GM19455 (cell line): ENCODE measurements around the gene CKM.
A peak's percentile ranks its signal among the peaks of the same experiment; 100 is the strongest.

Experiments
- ATAC-seq: cut with Tn5 transposase; IDR thresholded peaks from one replicate; pipeline ENCODE4 v1.9.1; 2021; ENCODE audit not compliant: unreplicated experiment

Gene CKM

DNA sequence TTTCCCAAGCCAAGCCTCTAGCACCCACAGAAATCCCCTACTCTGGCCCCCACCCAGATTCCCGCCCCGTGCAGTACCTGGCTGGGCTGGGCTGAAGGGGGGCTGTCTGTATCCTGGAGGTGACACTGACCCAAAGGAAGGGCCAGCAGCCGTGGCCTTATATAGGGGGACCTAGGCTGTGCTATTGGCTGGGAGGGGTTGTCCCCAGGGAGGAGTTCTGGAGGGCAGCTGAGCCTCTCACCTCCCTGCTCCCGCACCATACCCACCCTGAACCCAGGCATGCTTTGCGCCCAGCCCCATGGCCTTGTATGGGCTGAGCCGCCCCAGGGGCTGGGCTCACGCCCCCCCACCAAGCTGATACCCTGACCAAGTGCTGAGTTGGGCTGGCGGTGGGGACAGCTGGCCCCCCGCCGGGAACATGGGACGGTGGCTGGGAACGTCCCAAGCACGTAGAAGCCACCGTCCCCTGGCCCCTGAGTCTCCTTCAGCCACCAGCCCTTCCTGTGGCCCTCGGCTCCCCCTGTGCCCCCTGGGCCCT is at the start of gene CKM:
Gene CKM, minus strand, starts transcription at position 132 of the 538 bp plus-strand sequence. CDS start 3,162 bp downstream, outside the sequence.
- ATAC-seq: no peak

GRCh38 chr19:45370410-45371204 is 47.9 kb upstream of the CKM start, which contains the start of gene ERCC2:
Gene ERCC2 (minus strand): TSS chr19:45370573. CDS start chr19:45370540, 33 bp downstream.
- ATAC-seq: peak; percentile 93

- ATAC-seq: no peak
Observed at GRCh38 chr19:45368737-45369340, 46.2 kb upstream of the CKM start.

DNA sequence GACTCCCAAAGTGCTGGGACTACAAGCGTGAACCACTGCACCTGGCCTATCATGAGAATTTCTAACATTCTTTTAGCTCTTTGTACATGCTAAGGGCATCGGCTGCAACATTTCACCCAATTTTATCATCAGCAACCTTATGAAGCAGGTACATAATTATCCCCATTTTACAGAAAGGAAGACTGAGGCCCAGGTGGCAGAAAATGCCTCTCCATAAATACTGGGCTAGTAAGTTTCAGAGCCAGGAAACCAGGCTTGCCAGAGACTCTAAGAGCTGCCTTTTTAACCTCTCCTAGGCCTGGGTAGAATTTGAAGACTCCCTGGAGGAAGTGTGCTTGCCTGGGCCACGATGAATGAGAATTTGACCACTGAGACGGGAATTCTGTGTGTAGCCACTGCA is 45.5 kb upstream of the CKM start:
- ATAC-seq: no peak

DNA sequence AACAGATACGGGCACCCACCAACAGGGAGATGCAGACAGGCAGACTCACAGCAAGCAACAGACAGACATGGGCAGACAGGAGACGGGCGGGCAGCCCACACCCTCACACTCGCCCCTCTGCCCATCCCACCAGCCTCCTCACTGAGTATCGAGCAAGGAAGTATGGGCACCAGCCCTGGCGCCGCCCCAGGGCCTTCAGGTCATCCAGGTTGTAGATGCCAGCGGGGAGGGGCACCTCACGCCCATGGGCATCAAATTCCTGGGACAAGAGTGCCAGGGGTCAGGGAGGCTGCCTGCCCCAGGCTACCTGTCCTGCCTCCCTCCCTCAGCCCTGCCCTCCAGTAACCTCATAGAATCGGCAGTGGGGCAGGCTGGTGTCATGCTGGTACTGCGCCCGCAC is 42.0 kb upstream of the CKM start:
- ATAC-seq: no peak

DNA sequence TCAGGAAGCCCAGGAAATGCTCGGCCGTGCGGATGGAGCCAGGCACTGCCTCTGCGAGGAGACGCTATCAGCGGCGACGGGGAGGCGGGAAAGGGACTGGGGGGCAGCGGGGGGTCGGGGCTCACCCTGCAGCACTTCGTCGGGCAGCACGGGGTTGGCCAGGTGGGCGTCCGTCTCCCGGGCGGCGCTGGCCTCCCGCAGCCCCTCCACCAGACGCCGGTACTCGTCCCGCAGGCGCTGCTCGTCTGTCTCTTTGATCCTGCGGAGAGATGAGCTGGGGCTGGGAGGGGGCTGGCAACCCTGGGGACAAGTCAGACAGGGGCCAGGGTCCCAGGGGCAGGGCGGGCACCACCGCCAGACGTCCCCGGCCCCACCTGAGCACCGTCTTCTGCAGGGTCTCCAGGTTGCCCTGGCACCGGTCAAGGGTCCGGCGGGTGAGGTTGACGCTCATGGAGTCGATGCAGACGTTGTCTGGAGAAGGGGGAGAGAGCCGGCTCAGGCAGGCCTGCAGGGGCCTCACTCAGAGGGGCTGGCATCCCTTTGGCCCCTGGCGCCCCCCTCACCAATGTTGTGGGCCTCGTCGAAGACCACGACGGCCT is 41.3 kb upstream of the CKM start:
- ATAC-seq: no peak

GRCh38 chr19:45362291-45362690 is 39.6 kb upstream of the CKM start:
- ATAC-seq: no peak

GRCh38 chr19:45361608-45362007 is 38.9 kb upstream of the CKM start:
- no peak for ATAC-seq

GRCh38 chr19:45358213-45358792 is 35.6 kb upstream of the CKM start:
- no peak for ATAC-seq

DNA sequence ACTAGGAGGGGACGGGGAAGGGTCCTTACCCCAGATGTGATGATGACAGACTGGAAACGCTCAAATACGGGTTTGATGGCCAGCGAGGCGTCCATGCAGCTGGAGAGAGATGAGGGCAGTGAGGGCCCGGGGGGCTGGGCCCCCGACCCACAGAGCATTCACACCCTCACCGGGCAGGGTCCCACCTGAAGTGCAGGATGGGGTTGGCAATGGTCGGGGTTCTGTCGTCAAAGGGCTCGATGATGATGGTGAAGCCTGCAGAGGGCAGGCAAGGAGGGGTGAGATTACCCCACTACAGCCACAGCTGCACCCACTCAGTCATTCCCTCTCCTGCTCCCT is 34.7 kb upstream of the CKM start:
- ATAC-seq: no peak

DNA sequence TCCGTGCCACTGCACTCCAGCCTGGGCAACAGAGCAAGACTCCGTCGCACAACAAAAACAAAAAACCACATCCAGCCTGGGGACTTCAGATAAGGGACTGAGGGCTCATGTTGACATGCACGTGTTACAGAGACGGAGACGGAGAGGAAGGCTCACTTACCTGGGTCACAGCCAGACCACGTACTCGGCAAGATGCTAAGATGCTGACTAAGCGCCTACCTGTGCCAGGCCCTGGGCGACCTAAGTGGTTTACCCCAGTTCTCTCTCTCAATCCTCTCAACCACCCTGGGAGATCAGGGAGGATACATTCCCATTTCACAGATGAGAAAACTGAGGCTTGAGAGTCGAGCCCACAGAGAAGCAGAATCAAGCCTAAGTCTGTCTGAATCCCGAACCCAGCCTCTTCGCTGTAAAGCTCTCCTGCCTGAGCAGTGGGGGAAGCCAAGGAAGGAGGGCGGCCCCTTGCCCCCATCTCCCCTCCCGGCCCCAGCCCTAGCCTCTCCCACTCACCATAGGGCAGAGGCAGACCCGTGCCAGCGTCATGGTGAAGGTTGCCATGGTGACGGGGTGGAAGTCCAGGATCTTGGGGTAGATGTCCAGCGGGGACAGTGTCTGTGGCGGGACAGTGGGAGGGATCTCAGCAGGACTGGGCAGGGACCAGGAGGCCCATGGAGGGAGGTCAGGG is 34.2 kb upstream of the CKM start:
- ATAC-seq: no peak

DNA sequence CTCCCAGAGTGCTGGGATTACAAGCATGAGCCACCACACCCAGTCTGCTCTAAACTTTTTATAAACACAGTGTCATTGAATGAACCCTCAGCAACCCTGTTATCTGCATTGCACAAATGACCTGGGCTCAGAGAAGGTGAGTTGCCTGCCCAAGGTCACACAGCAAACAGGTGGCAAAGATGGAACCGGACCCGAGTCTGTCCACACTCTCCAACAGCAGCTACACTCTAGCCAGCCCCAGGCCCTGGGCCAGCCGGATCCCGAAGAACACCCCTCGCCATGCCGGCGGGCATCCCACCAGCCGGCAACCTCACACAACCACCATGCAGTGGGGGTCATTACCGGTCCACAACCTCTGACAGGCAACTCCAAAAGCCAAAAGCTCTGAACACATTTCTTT is 33.2 kb upstream of the CKM start:
- ATAC-seq: no peak

DNA sequence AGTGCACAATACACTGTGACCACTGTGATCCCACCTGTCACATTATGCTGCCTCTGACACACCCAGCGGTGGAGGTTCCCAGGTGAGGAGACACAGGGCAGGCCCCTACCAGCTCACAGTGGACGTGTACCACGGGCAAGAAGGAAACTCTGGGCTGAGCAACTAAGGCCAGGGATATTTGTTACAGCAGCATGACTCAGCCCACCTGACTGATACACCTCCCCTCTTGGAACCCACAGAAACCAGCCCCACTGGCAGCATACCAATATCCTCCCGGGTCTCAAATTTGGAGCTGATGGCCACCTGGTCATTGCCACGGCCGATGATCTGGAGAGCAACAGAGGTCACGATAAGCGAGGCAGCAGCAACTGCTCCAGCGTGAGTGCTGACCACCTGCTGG is 32.7 kb upstream of the CKM start:
- ATAC-seq: no peak

DNA sequence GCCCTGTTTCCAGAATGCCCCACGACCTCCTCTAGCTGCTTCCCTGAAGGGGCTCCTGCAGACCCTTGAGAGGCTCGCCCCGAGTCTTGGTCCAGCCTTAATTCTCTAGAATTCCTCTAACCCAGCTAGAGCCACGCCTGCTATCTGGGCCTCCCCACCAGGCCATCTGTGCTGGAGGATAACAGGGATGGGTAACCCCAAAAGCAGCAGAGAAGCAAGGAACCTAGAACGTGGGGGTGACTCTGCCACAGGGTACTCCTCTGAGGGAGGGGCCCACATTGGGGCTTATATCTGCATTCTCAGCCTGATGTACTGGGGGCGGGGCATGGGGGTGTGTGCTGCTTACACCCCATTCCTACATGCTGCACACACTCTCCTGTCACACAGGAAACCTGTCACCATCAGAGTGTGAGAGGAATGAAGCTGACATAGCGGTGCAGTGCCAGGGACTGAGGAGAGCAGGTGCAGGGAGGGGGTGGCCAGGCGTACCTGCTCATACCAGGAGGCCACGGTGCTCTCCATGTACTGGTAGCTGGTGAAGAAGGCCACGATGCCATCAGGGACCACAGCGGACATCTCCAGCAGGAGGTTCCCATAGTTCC is 31.7 kb upstream of the CKM start:
- ATAC-seq: no peak

GRCh38 chr19:45352914-45353796 is 30.5 kb upstream of the CKM start:
- ATAC-seq: no peak

- ATAC-seq: no peak
Observed at GRCh38 chr19:45352471-45352870, 29.8 kb upstream of the CKM start.

DNA sequence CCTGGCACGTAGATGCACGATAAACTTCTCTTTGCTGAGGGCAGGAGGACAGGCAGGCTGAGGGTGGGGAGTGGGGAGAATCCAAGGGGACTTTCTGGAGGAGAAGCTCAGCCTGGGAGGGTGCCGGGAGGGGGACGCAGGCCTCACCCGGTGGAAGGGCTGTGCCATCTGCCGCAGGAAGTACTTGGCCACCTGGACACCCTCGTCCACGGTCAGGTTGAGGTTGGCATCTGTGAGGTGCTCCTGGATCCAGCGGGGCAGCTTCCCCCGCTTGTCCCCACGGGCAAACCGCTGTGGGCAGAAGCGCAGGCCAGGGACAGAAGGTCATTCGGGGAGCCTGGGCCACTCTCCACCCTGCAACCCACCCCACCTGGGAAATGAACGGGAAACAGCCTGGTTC is 29.4 kb upstream of the CKM start:
- ATAC-seq: no peak

DNA sequence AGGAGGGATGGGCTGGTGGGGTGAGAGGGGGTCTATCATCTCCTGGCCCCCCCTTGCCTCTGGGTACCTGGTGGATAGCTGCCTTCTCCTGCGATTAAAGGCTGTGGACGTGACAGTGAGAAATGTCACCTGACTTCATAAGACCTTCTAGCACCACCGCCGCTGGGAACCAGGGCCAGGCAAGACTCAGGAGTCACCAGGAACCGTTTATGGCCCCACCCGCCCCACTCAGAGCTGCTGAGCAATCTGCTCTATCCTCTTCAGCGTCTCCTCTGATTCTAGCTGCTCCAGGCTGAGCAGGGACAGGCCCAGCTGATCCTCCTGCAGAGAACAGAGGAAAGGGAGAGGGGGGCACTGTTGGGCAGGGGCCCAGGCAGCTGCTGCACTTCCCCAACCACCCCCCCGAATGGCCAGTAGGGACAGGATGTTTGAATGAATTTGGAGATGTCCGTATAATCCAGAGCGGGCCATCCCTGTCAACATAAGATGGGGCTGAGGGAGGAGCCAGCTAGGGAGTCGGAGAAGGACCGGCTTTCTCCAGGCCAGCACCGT is 28.8 kb upstream of the CKM start:
- ATAC-seq: no peak

GRCh38 chr19:45350477-45351058 is 27.9 kb upstream of the CKM start:
- ATAC-seq: no peak
